IPS-NIHi7 (cell line): ENCODE data around the gene UEVLD.
"Not testable (repeated sequence)": the region's sequence is repeated elsewhere in the genome, so short reads cannot be mapped to it uniquely, and the experiment has no call there.

Experiments
- DNase-seq: peaks from one replicate; pipeline ENCODE4 v3.0.0; 2012; ENCODE audit warnings: mixed read lengths; ENCODE audit errors: extremely low spot score

The UEVLD gene

GRCh38 chr11:18588297-18589252, at the start of gene UEVLD:
UEVLD (minus strand) TSS chr11:18588734; CDS start chr11:18588654, 80 bp downstream.
- peak; percentile 95 for DNase-seq

- peak; percentile 97 for DNase-seq
Observed at GRCh38 chr11:18634140-18635032, 45.9 kb upstream of the UEVLD start, which contains the start of gene SPTY2D1. SPTY2D1 (minus strand) TSS chr11:18634342; CDS start chr11:18634257, 85 bp downstream.

- no peak for DNase-seq
Observed at GRCh38 chr11:18633256-18634139, 45.0 kb upstream of the UEVLD start.

GRCh38 chr11:18632841-18633240, 44.3 kb upstream of the UEVLD start:
- no peak for DNase-seq

- DNase-seq = no peak
Observed at GRCh38 chr11:18624161-18624560, 35.6 kb upstream of the UEVLD start.

GRCh38 chr11:18623707-18624106, 35.2 kb upstream of the UEVLD start:
- no peak for DNase-seq

GRCh38 chr11:18618342-18619025, 29.9 kb upstream of the UEVLD start:
- no peak for DNase-seq

GRCh38 chr11:18617688-18618341, 29.3 kb upstream of the UEVLD start:
- no peak for DNase-seq

GRCh38 chr11:18615628-18616392, 27.3 kb upstream of the UEVLD start:
- no peak for DNase-seq

GRCh38 chr11:18614667-18615066, 26.1 kb upstream of the UEVLD start:
- DNase-seq = no peak

- no peak for DNase-seq
Observed at GRCh38 chr11:18612394-18612793, 23.9 kb upstream of the UEVLD start.

- DNase-seq = no peak
Observed at GRCh38 chr11:18611196-18611595, 22.7 kb upstream of the UEVLD start.

GRCh38 chr11:18608376-18608775, 19.8 kb upstream of the UEVLD start:
- no peak for DNase-seq

GRCh38 chr11:18600915-18601569, 12.5 kb upstream of the UEVLD start:
- DNase-seq = no peak

GRCh38 chr11:18599739-18600230, 11.3 kb upstream of the UEVLD start, which contains the start of gene MISFA:
MISFA (plus strand) TSS chr11:18599789; CDS start chr11:18599929, 140 bp downstream.
- no peak for DNase-seq

- DNase-seq = no peak
Observed at GRCh38 chr11:18594999-18595749, 6.6 kb upstream of the UEVLD start.

- DNase-seq = not testable (repeated sequence)
Observed at GRCh38 chr11:18594088-18594487, 5.6 kb upstream of the UEVLD start.

- no peak for DNase-seq
Observed at GRCh38 chr11:18590571-18590970, 2.0 kb upstream of the UEVLD start.
